H1 (cell line): ENCODE results near the gene RPS21. TPM values are rescaled to one million over a fixed set of nuclear protein-coding genes. Genes with fewer than 3 reads are reported as not detected.

Experiments used
- CEBPB ChIP-seq: IDR thresholded peaks from 2 replicates; pipeline ENCODE4 v1.6.1; 2012; ENCODE audit warnings: low read depth, low read length
- CHD1 ChIP-seq: IDR thresholded peaks from 2 replicates; pipeline ENCODE4 v1.6.1; 2012; ENCODE audit warnings: low read depth, low read length, improper control_type of control experiment
- E2F6 ChIP-seq: IDR thresholded peaks from 2 replicates; pipeline ENCODE4 v1.6.1; 2012; ENCODE audit warnings: inconsistent platforms
- EP300 ChIP-seq, 2 experiments: IDR thresholded peaks; 1 replicate in 1 of 2; 2 replicates in 1 of 2; pipeline ENCODE4 v1.6.1; 2011 to 2012; ENCODE audit warnings: low read depth in 2 of 2, low read length in 2 of 2, mild to moderate bottlenecking in 2 of 2, borderline replicate concordance in 1 of 2, inconsistent platforms in 1 of 2, moderate library complexity in 1 of 2
- JUN ChIP-seq: IDR thresholded peaks from 2 replicates; pipeline ENCODE4 v1.6.1; 2011; ENCODE audit warnings: low read depth, mild to moderate bottlenecking, improper control_type of control experiment, low read length
- JUND ChIP-seq: IDR thresholded peaks from 2 replicates; pipeline ENCODE4 v1.6.1; 2011; ENCODE audit warnings: mild to moderate bottlenecking, improper control_type of control experiment, low read length
- KDM1A ChIP-seq: fragments of 200-600, 300-600 bp; sonication (generic); IDR thresholded peaks from 2 replicates; pipeline ENCODE4 v1.7.1; 2016; ENCODE audit warnings: mild to moderate bottlenecking, low read length, borderline replicate concordance
- TAF1 ChIP-seq: IDR thresholded peaks from 2 replicates; pipeline ENCODE4 v1.6.1; 2011; ENCODE audit warnings: mild to moderate bottlenecking, low read depth, low read length
- TAF7 ChIP-seq: optimal IDR thresholded peaks from 2 replicates; pipeline ENCODE3; 2011; ENCODE audit warnings: low read depth, mild to moderate bottlenecking, inconsistent platforms, low read length, moderate library complexity, borderline replicate concordance
- polyA plus RNA-seq, 7 experiments: library from polyadenylated mRNA; depleted of rRNA in 3 of 7; stranded (reverse) in 5 of 7; unstranded in 2 of 7; fragments of >200 nt in 5 of 7; fragments of 200-250 nt in 2 of 7; gene quantifications; 1 replicate in 5 of 7; 2 replicates in 1 of 7; 4 replicates in 1 of 7; pipeline versions ENCODE4 v1.2.1 to v1.2.3, GENCODE V29; 2011 to 2013; ENCODE audit warnings: missing spikeins in 2 of 7, mixed read lengths in 2 of 7
- total RNA-seq: library from RNA; stranded (reverse); fragmentation: NEBNext Ultra II Directional; extraction: Animal tissue kit (Norgen Biotek cat#: 25700); gene quantifications from 2 replicates; pipeline ENCODE4 v1.2.1, GENCODE V29; 2021

RPS21 gene
- total and polyA plus RNA-seq, 2 of the 8 experiments (the other 6 are each of a cell fraction or from before 2014, with no cell fraction given): 1,787 to 7,219 TPM

GRCh38 chr20:62429455-62430310, 42.8 kb downstream of the RPS21 start (continued):
- TF ChIP-seq E2F6: no peak
- TF ChIP-seq CHD1: no peak
- TF ChIP-seq TAF7: no peak
- TF ChIP-seq TAF1: no peak
- TF ChIP-seq JUN: no peak
- TF ChIP-seq CEBPB: no peak
- no peak for TF ChIP-seq KDM1A
- TF ChIP-seq EP300 (IDR thresholded peaks at IDR 0.05; ENCODE audit: borderline replicate concordance in 1 of 2, low read depth in 2 of 2, low read length in 2 of 2): no peak
- TF ChIP-seq JUND: no peak
- TF ChIP-seq, all 59 proteins: peak for 0
